Activated CD8-positive, alpha-beta memory T cell treated with anti-CD3 and anti-CD28 coated beads for 1 hour (primary cell): Measurements from ENCODE around the gene OSBPL2.

Experiments used
- DNase-seq, 2 donors: peaks; one replicate each; pipeline ENCODE4 v3.0.0-alpha.2; 2020; ENCODE audit warnings: low read depth in 1 of 2; ENCODE audit errors: extremely low read depth in 1 of 2

OSBPL2 gene

DNA sequence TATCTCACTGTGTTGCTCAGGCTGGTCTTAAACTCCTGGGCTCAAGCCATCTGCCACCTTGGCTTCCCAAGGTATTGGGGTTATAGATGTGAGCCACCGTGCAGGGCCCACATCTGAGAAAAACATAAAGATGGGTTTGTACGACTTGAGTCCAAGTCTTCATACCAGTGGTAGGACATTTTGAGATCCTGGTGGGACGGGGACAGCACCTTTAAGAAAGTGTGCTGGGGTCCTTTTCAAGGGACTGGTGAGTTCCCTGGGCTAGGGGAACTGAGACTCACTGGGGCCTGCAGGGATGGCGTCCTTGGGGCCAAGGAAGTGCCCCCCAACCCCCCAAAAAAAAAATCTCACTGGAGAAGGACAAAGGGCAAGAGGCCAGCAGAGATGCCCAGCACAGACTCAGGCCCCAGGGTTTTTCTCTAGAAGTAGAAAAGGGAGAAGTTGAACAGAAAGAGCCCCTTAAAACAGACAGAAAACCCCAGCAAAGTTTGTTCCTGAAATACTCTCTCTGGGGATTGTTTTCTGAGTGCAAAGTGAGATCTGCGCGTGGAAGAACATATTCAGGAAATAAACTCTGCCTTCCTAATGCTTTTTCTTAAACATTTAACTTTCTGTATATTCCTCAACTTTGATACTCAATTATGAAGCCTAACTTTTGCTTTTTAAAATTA, 10.7 kb downstream of the OSBPL2 start:
- DNase-seq = no peak

DNA sequence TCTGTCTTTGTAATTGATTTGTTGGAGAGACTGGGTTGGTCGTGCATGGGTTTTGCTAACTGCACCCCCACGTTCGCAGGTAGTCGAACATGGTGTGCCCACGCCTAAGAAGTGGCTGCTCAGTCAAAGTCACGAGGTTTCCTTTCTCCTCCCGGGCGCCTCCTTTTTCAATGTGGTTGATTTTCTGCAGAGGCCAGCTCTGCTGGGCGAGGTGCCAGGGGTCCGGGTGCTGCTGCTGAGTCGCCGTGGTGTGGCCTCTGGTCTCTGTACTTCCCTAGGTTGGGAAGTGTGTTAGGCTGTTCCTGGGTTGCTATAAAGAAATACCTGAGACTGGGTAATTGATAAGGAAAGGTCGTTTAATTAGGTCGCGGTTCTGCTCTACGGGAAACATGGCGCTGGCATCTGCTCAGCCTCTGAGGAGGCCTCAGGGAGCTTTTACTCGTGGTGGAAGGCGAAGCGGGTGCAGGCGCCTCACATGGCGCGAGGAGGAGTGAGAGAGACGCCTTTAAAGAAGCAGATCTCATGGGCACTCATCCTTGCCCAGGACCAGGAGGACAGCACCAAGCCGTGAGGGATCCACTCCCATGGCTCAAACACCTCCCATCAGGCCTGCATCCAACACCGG, 14.1 kb downstream of the OSBPL2 start:
- DNase-seq = no peak

DNA sequence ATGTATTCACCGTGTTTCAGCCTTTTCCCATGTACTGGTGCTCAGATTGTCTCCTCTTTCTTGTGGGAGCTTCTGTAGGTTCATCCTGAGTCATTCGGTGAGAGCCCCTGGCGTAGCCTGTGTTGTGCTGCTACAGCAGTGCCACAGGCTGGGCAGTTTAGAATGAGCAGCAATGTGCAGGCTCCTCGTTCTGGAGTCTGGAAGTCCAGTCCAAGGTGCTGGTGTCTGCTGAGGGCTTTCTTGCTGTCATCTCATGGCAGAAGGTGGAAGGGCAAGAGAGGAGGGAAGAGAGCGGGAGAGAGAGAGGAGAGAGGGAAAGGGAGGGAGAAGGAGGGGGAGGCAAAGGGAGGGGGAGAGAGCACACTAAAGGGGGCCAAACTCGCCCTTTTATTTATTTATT, 15.1 kb downstream of the OSBPL2 start:
- no peak for DNase-seq

DNA sequence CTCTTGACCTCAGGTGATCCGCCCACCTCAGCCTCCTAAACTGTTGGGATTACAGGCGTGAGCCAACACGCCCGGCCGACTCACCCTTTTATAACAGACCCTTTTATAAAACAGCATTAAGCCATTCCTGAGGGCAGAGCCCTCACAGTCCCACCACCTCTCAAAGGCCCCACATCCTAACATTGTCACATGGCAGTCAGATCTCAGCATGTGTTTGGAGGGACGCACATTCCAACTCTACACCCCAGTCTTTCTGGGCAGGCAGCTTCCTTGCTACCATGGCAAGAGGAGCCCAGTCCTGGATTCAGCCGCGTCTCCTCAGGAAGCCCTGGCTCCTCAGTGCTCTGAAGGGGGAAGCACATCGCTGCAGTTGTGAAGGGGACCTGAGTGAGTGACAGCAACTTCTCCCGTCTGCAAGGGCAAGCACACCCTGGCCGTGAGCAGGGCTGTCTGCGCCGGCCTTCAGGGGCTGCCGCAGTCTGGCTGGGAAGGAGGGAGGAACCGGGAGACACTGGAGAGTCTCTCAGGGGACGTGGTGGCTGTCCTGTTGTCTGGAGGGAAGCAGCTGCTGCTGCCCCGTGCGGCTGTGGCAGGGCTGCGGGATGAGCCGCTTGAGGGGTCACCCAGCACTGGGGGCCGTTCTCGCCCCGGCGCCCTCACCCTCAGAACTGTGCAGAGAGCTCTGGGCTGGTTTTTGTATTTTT, 15.9 kb downstream of the OSBPL2 start:
- no peak for DNase-seq

DNA sequence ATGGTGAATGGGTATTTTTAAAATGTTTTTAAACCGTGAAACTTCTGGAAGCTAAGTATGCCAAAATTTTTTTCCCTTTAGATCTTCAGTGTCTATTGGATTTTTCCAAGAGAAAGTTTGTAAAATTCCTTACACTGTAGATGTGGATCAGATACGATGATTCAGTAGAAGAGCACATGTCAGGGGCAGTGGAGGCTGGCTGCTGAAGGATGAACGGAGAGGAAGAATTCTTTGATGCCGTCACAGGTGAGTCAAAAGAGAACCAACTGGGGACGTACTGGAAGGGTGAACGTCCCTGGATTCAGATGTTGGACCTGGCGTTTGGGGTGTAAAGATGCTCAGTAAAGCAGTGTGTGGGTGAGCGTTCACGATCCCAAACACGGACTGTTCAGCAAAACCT, 17.7 kb downstream of the OSBPL2 start:
- no peak for DNase-seq

DNA sequence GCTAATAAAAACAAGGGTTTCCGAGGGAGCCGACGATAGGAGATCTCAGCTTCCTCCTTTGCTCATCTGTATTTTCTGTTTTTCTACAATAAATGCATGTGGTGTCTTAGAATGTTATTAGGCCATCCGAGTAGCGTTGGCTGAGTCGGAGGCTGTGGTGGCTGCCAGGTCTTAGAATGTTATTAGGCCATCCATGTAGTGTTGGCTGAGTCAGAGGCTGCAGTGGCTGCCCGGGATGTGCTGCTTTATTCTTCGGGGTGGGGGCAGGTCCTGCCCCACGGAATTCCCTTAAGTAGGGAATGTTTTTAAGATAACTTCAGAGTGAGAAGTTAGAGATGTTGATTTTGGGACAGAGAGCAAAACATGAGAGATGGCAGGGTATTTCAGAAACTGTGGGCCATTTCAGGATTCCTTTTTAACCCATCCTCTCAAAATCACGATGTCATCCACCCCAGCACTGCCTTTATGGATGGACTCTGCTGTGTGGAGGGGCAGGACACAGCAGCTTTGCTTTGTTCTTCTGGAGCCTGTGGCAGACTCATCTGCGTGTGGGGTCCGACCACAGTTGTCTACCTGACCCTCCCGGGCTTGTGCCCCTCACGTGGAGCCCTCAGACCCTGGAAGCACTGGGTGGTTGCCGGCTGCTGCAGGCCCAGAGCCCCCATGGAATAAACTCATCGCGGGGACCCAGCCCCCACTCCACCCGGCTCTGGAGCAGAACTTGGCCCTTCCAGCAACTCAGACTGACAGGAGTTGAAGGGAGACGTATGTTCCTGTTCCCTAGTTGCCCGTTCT, 20.4 kb downstream of the OSBPL2 start:
- no peak for DNase-seq

DNA sequence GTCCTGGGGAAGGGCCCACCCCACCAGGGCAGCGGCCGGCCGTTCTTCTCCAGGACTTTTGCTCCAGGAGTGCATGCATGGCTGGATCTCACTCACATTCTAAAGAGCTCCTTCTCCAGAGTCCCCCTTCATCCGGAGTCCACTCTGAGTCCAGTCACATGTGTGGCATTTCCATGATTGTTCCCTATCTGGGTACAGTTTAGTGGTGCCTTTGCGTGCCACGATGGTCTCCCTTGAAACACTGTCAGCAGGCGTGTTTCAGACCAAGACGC, 20.9 kb downstream of the OSBPL2 start:
- no peak for DNase-seq

DNA sequence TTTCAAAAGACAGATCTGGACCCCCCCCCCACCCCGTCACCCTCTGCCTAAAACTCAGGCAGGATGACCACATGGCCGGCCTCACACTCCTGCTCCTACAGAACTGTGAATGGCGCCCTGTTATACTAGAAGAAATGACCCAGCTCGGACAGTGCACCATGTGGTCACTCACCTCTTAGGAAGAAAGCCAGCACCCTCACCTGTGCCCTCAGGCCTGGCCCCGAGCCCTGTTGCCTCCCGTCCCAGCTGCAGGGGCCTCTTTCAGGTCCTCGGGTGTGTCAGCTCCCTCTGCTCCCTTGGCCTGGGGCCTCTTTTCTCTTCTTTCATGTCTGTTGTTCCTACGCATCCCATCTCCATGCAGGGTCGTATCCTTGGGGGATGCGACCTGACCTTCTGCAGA, 23.7 kb downstream of the OSBPL2 start:
- DNase-seq = no peak

DNA sequence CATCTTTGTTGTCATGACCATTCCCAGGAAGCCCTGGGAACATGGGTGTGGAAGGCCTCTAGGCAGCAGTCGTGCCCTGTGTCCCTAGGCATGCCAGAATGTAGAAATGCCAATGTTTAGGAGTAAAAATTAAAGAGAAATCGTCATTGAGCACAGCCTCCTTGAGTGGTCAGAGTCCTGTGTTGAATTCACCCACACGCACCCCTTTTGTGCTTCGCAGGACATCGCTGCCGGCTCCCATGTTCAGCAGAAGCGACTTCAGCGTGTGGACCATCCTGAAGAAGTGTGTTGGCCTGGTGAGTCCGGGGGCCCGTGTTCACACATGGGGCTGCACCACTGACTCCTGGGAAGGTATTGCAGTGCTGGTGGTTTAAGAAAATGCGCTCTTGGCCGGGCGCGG, 25.1 kb downstream of the OSBPL2 start:
- DNase-seq = no peak

DNA sequence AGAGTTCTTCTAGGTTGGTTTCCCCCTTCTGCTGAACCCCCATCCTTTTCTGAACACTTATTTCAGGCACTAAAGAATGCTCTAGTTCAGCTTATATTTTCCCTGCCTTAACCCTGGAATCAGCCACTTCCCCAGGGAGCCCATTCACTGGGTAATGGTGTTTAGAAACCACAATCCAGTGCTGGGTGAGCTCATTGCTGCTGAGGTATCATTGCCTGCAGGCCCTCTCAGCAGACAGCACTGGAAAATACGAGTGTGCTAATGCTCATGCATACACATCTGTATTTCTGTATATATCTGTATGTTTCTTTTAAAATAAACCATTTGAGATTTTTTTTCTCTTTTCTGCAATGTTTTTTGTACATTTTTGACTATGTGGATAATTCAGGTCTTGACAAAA, 27.0 kb downstream of the OSBPL2 start:
- no peak for DNase-seq

DNA sequence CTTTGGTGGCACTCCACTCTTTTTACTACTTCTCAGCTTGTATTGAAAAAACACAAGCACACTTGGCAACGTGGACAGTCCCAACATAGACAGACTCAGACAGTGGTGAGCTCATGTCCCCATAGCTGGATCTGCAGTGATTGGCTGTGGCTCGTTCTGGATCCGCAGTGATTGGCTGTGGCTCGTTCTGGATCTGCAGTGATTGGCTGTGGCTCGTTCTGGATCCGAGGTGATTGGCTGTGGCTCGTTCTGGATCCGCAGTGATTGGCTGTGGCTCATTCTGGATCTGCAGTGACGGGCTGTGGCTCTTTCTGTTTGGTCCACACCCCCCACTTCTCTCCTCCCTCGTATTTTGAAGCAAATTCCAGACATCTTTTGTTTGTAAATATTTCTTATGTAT, 28.0 kb downstream of the OSBPL2 start:
- DNase-seq = no peak

DNA sequence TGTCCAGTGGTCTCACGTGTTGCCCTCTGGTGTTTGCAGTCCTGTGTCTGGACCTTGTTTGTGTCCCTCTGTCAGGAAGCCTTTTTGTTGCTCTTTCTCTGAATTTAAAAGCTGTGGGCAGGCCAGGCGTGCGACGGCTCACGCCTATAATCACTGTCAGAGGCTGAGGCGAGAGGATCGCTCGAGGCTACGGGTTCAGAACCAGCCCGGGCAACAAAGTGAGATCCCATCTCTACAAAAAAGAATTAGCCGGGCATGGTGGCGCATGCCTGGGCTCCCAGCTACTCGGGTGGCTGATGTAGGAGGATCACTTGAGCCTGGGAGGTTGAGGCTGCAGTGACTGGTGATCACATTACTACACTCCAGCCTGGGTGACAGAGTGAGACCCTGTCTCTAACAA, 28.5 kb downstream of the OSBPL2 start:
- no peak for DNase-seq

DNA sequence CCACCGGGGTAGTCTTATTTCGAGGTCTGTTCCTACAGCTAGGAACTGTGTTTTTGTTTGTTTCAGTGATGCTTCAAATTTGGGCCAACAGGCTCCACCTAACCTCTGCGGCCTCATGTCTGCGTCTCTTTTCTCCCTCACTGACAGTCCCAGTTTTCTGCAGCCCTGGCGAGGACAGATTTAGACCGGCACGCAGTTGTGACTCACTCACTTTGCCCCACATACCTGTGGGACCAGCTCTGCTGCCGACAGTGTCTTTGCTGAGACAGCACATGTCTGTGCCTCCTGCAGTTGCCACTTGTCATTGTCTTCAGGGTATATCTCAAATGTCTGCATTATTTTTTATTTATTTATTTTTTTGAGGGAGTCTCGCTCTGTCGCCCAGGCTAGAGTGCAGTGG, 29.2 kb downstream of the OSBPL2 start:
- DNase-seq = no peak

DNA sequence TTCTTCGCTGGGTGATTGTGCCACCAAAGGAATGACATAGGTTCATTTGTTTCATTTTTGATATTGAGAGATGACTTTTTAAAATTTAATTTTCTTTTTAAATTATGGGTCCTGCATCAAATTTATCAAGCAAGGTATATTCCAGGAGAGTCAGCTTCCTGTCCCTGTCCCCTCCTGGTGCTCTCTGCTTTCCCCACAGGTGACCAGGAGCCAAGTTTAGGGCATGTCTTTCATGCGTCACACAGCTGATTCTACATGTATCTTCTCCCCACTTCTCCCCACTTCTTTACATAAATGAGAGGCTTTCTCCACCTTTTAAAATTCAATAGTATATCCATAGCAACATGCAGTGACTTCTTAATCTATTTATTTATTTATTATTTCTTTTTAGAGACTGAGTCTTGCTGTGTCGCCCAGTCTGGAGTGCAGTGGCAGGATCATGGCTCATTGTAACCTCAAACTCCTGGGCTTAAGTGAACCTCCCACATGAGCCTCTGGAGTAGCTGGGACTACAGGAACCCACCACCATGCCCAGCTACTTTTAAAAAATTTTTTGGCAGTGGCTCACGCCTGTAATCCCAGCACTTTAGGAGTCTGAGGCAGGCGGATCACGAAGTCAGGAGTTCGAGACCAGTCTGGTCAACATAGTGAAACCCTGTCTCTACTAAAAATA, 30.0 kb downstream of the OSBPL2 start:
- no peak for DNase-seq

DNA sequence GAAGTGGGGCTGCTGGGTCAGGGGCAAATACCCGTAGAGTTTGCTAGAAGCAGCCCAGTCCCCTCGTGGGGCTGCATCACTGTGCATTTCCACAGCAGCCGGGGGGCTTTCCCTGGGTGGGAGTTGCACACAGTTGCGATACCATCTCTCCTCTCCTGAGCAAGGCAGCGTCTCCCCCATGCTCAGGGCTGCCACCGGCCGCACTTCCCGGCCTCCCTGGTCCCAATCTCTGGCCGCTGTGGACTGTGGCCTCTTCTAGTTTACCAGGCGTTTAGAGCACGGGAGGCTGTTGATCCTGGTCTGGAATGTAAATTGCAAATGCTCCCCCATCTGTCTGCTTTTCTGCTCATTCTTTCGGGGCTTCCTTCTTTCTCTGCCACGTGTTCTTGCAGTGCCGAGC, 31.1 kb downstream of the OSBPL2 start:
- no peak for DNase-seq

DNA sequence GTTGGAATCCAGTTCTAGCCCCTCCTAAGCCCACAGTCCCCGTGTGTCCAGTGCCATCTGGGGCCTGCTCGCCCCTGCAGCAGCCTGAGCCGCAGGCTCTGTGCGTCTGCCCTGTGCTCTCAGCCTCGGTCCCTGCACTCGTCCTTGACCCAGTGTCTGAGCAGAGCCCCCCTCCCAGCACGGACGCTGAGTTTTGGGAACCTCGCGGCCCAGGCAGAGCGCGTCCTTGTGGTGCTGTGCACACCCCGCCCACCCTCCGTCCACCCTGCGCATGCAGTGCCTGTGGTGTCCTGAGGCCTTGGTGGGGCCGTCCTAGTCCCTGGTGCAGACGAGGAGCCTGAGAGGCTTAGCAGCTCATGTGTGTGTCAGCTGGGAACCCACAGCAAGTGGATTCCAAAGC, 31.6 kb downstream of the OSBPL2 start:
- DNase-seq = no peak

DNA sequence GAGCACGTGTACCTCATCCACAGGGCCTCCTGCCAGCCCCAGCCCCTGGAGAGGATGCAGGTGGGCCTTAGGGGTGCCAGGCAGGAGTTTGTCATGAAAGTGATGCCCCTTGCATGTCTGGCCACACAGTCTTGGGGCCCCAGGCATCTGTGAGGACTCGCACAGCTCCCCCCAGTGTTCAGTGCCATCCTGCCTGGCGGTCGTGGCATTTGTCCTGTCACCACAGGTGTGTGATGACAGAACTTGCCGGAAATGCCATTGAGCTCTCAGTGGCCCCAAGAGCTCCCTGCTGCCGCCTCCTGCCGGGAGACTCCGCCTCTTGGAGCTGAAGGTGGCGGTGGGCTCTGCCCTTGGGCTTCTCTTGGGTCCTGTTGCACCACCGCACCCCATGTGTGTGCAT, 33.9 kb downstream of the OSBPL2 start:
- no peak for DNase-seq

DNA sequence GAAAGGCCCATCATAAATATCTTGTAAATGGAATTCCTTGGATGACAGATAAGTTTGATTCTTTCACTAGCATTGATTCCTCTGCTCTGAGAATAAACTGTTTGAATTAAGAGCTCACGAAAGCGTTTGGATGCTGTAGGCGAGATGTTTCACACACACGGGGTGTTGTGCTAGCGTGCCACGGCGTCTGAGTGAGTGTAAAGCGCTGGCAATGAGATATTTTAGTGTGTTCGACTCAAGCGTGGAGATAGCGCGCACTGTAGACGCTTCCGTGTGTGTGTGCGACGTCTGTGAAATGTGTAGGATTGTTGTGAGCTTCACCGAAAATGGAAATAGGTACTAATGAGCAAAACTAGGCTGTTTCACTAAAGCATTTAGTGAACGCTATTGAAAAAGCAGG, 35.1 kb downstream of the OSBPL2 start:
- no peak for DNase-seq

DNA sequence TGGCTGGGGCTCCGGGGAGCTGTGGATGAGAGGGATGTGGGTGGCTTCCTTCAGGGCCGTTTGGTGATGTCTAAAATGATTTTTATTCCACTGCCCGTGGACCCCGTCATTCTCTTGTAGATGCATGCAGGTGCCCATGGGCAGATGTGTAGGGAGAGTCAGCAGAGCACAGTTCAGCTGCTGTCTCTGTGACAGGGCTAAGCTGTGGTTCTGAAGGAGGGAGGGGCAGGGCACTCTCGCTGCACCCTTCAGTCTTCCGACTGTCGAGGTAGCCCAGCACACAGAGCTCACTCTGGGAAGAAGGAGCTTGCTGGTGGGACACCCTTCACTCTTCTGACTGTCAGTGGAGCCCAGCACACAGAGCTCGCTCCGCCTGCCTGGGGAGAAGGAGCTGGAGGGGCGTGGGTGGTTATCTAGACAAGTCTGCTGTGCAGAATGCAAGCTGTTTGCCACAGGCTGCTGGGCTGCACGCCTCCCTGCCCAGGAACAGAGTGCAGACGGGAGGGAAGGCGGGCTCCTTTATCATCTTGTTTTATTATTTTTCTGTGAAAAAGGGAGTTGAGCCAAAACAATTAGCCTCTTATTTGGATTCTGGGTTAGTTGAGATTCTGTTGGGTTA, 36.1 kb downstream of the OSBPL2 start:
- DNase-seq = no peak

DNA sequence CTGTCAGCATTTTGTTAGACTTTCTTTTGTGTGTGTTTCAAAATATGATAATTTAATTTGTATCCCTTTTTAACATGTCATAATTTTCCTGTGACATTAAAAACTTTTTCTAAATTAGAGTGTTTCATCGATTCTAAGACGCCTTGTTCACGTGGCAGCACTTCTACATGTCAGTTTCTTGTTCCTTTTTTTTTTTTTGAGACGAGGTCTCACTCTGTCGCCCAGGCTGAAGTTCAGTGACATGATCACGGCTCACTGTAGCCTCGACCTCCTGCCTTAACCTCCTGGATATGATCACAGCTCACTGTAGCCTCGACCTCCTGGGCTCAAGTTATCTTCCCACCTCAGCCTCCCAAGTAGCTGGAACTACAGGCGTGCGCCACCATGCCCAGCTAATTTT, 36.9 kb downstream of the OSBPL2 start:
- DNase-seq = no peak

DNA sequence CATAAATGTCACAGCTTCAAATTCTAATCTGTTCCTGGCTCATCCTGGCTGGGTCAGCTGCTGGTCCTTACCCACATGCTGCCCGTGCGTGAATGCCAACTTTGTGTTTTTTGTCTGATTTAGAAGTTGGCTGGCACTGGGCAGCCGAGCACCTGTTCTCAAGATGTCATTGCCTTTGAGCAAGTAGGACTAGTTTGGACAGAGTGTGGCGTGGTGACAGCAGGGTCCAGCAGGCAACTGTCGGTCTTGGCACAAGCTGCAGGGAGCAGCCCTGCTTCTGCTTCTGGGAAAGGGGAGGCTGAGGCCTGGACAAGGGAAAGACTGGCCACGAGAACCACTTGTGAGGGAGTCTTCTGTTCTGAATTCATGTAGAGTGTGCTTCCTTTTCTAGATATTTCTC, 38.1 kb downstream of the OSBPL2 start:
- no peak for DNase-seq
